GM21825 (cell line): ENCODE data around the gene SHFL.

Source experiments
- ATAC-seq: cut with Tn5 transposase; IDR thresholded peaks from one replicate; pipeline ENCODE4 v1.9.1; 2021; ENCODE audit warnings: mild to moderate bottlenecking, moderate library complexity; ENCODE audit not compliant: unreplicated experiment

SHFL gene

GRCh38 chr19:10087296-10088061, 1.4 kb downstream of the SHFL start:
- no peak for ATAC-seq

- no peak for ATAC-seq
Measured at GRCh38 chr19:10088949-10089554, 2.9 kb downstream of the SHFL start.

GRCh38 chr19:10089801-10090375, 3.8 kb downstream of the SHFL start:
- no peak for ATAC-seq

GRCh38 chr19:10091370-10091687, 5.2 kb downstream of the SHFL start:
- no peak for ATAC-seq

- ATAC-seq = no peak
Measured at GRCh38 chr19:10091895-10092641, 6.0 kb downstream of the SHFL start.

GRCh38 chr19:10092648-10093294, 6.7 kb downstream of the SHFL start:
- ATAC-seq = no peak

- ATAC-seq = no peak
Measured at GRCh38 chr19:10093295-10094186, 7.4 kb downstream of the SHFL start.

- ATAC-seq = no peak
Measured at GRCh38 chr19:10095622-10095947, 9.5 kb downstream of the SHFL start.

- ATAC-seq = peak; percentile 64
Measured at GRCh38 chr19:10095948-10096614, 10.0 kb downstream of the SHFL start.

- ATAC-seq = no peak
Measured at GRCh38 chr19:10096615-10096963, 10.5 kb downstream of the SHFL start.

- no peak for ATAC-seq
Measured at GRCh38 chr19:10100163-10100785, 14.2 kb downstream of the SHFL start.

GRCh38 chr19:10102787-10103236, 16.7 kb downstream of the SHFL start:
- ATAC-seq = no peak

- ATAC-seq = no peak
Measured at GRCh38 chr19:10104130-10104513, 18.0 kb downstream of the SHFL start.

GRCh38 chr19:10104665-10105508, 18.8 kb downstream of the SHFL start:
- peak; percentile 39 for ATAC-seq

- peak; percentile 25 for ATAC-seq
Measured at GRCh38 chr19:10105509-10106099, 19.5 kb downstream of the SHFL start.

GRCh38 chr19:10106100-10106936, 20.2 kb downstream of the SHFL start, which contains the start of gene PPAN:
PPAN (plus strand) TSS chr19:10106362; CDS start chr19:10106395, 33 bp downstream.
- peak; percentile 49 for ATAC-seq

GRCh38 chr19:10107254-10107653, 21.1 kb downstream of the SHFL start:
- no peak for ATAC-seq
